ENCODE measurements around the gene PRKN.

The PRKN gene

GRCh38 chr6:162711376-162711775 is 16.2 kb downstream of the PRKN start:
- DNase-seq (ENCODE audit: insufficient read length, low spot score) = no peak
- no peak for FAIRE-seq

GRCh38 chr6:162710936-162711335 is 16.6 kb downstream of the PRKN start:
- DNase-seq (ENCODE audit: insufficient read length, low spot score) (no peak), FAIRE-seq (no peak)

GRCh38 chr6:162710419-162710818 is 17.1 kb downstream of the PRKN start:
- no peak for DNase-seq (ENCODE audit: insufficient read length, low spot score)
- FAIRE-seq = no peak

GRCh38 chr6:162709431-162709830 is 18.1 kb downstream of the PRKN start:
- FAIRE-seq (no peak), DNase-seq (ENCODE audit: insufficient read length, low spot score) (no peak)

GRCh38 chr6:162708971-162709370 is 18.6 kb downstream of the PRKN start:
- FAIRE-seq = no peak

GRCh38 chr6:162706232-162706631 is 21.3 kb downstream of the PRKN start:
- no peak for FAIRE-seq

More at GRCh38 chr6:162708971-162709370, 18.6 kb downstream of the PRKN start:
- no peak for DNase-seq (ENCODE audit: insufficient read length, low spot score)

GRCh38 chr6:162705736-162706135 is 21.8 kb downstream of the PRKN start:
- FAIRE-seq (no peak), DNase-seq (ENCODE audit: insufficient read length, low spot score) (no peak)

More at GRCh38 chr6:162706232-162706631, 21.3 kb downstream of the PRKN start:
- DNase-seq (ENCODE audit: insufficient read length, low spot score) = no peak

- DNase-seq (ENCODE audit: insufficient read length, low spot score) (no peak), FAIRE-seq (no peak)
Observed at GRCh38 chr6:162704001-162704400, 23.6 kb downstream of the PRKN start.

GRCh38 chr6:162702446-162702845 is 25.1 kb downstream of the PRKN start:
- no peak for DNase-seq (ENCODE audit: insufficient read length, low spot score)
- no peak for FAIRE-seq

GRCh38 chr6:162701551-162701950 is 26.0 kb downstream of the PRKN start:
- DNase-seq (ENCODE audit: insufficient read length, low spot score) = no peak
- no peak for FAIRE-seq

- DNase-seq (ENCODE audit: insufficient read length, low spot score) (no peak), FAIRE-seq (no peak)
Observed at GRCh38 chr6:162700966-162701365, 26.6 kb downstream of the PRKN start.

- DNase-seq (ENCODE audit: insufficient read length, low spot score) (no peak), FAIRE-seq (no peak)
Observed at GRCh38 chr6:162699961-162700360, 27.6 kb downstream of the PRKN start.

- no peak for FAIRE-seq
Observed at GRCh38 chr6:162698440-162698839, 29.1 kb downstream of the PRKN start.

GRCh38 chr6:162697872-162698403 is 29.6 kb downstream of the PRKN start:
- FAIRE-seq = no peak
- DNase-seq (ENCODE audit: insufficient read length, low spot score) = no peak

More at GRCh38 chr6:162698440-162698839, 29.1 kb downstream of the PRKN start:
- no peak for DNase-seq (ENCODE audit: insufficient read length, low spot score)

- no peak for DNase-seq (ENCODE audit: insufficient read length, low spot score)
- FAIRE-seq = no peak
Observed at GRCh38 chr6:162690158-162690557, 37.4 kb downstream of the PRKN start.

- DNase-seq (ENCODE audit: insufficient read length, low spot score) (no peak), FAIRE-seq (no peak)
Observed at GRCh38 chr6:162688751-162689345, 38.7 kb downstream of the PRKN start.

GRCh38 chr6:162685586-162685985 is 42.0 kb downstream of the PRKN start:
- no peak for DNase-seq (ENCODE audit: insufficient read length, low spot score)
- FAIRE-seq = no peak

GRCh38 chr6:162684961-162685360 is 42.6 kb downstream of the PRKN start:
- no peak for DNase-seq (ENCODE audit: insufficient read length, low spot score)
- no peak for FAIRE-seq

GRCh38 chr6:162684052-162684451 is 43.5 kb downstream of the PRKN start:
- no peak for DNase-seq (ENCODE audit: insufficient read length, low spot score)
- FAIRE-seq = no peak

- no peak for DNase-seq (ENCODE audit: insufficient read length, low spot score)
- no peak for FAIRE-seq
Observed at GRCh38 chr6:162683135-162683534, 44.4 kb downstream of the PRKN start.

GRCh38 chr6:162681447-162681846 is 46.1 kb downstream of the PRKN start:
- no peak for FAIRE-seq
- no peak for DNase-seq (ENCODE audit: insufficient read length, low spot score)

GRCh38 chr6:162680871-162681270 is 46.7 kb downstream of the PRKN start:
- no peak for FAIRE-seq
- no peak for DNase-seq (ENCODE audit: insufficient read length, low spot score)

- DNase-seq (ENCODE audit: insufficient read length, low spot score) = no peak
- FAIRE-seq = no peak
Observed at GRCh38 chr6:162680367-162680766, 47.2 kb downstream of the PRKN start.
